K562 (cell line): ENCODE data around the gene VTCN1. TPM values are rescaled to one million over a fixed set of nuclear protein-coding genes. Genes with fewer than 3 reads are reported as not detected.

Experiments
- ARID2 ChIP-seq: fragments of 450-650 bp; IDR thresholded peaks from 2 replicates; pipeline ENCODE4 v1.6.1; 2017; ENCODE audit warnings: antibody characterized with exemption, mild to moderate bottlenecking
- CHAMP1 ChIP-seq: fragments of 450-650 bp; IDR thresholded peaks from 2 replicates; pipeline ENCODE4 v1.6.1; 2016; ENCODE audit warnings: mild to moderate bottlenecking
- CTBP1 ChIP-seq: fragments of 450-650 bp; IDR thresholded peaks from 2 replicates; pipeline ENCODE4 v1.6.1; 2016; ENCODE audit warnings: borderline replicate concordance
- E2F3 ChIP-seq: fragments of 250-450 bp; sonication (Bioruptor Pico); IDR thresholded peaks from 2 replicates; pipeline ENCODE4 v1.4.0; 2020; ENCODE audit warnings: mild to moderate bottlenecking
- E2F6 ChIP-seq, 2 experiments: IDR thresholded peaks; 2 replicates each; pipeline ENCODE4 v1.6.1; 2011; ENCODE audit warnings: borderline replicate concordance in 1 of 2, control low read depth in 1 of 2, low read depth in 1 of 2, low read length in 1 of 2, mild to moderate bottlenecking in 1 of 2, mixed read lengths in 1 of 2, moderate library complexity in 1 of 2; ENCODE audit not compliant: insufficient read depth in 1 of 2, insufficient read length in 1 of 2, poor library complexity in 1 of 2, severe bottlenecking in 1 of 2; ENCODE audit errors: extremely low read depth in 1 of 2
- HCFC1 ChIP-seq: IDR thresholded peaks from 2 replicates; pipeline ENCODE4 v1.6.1; 2012; ENCODE audit warnings: low read depth, low read length, improper control_type of control experiment
- NONO ChIP-seq, 2 experiments: fragments of 200-400 bp in 1 of 2; fragments of 450-650 bp in 1 of 2; formaldehyde crosslinking in 1 of 2; IDR thresholded peaks; 2 replicates each; pipeline ENCODE4 v1.6.1; 2017; ENCODE audit warnings: low read depth in 2 of 2, mild to moderate bottlenecking in 2 of 2, moderate library complexity in 2 of 2, low read length in 1 of 2
- PML ChIP-seq: IDR thresholded peaks from 2 replicates; pipeline ENCODE4 v1.6.1; 2012; ENCODE audit warnings: low read length, inconsistent platforms
- POLR2H ChIP-seq: IDR thresholded peaks from 2 replicates; pipeline ENCODE4 v1.6.1; 2016; ENCODE audit warnings: missing genetic modification characterization, low read depth, mild to moderate bottlenecking, control low read depth, missing compliant biosample characterization, moderate library complexity
- RBM14 ChIP-seq: fragments of 200-400 bp; formaldehyde crosslinking; IDR thresholded peaks from 2 replicates; pipeline ENCODE4 v1.6.1; 2018; ENCODE audit warnings: low read depth, mild to moderate bottlenecking, low read length, moderate library complexity, borderline replicate concordance; ENCODE audit not compliant: insufficient read depth
- SMAD4 ChIP-seq: fragments of 250-450 bp; sonication (Bioruptor Pico); conservative IDR thresholded peaks from 2 replicates; pipeline ENCODE4 v1.8.0; 2021; ENCODE audit warnings: inconsistent platforms, mild to moderate bottlenecking, moderate library complexity
- YY1 ChIP-seq, 3 experiments: IDR thresholded peaks; 2 replicates each; pipeline ENCODE4 v1.6.1; 2011; ENCODE audit warnings: low read length in 2 of 3, mild to moderate bottlenecking in 2 of 3, moderate library complexity in 2 of 3, borderline replicate concordance in 1 of 3, control low read depth in 1 of 3, low read depth in 1 of 3; ENCODE audit not compliant: insufficient read depth in 3 of 3, insufficient replicate concordance in 2 of 3, control insufficient read depth in 1 of 3, insufficient read length in 1 of 3; ENCODE audit errors: extremely low read depth in 1 of 3
- ZBTB7A ChIP-seq: IDR thresholded peaks from 2 replicates; pipeline ENCODE4 v1.6.1; 2011; ENCODE audit warnings: low read depth, mild to moderate bottlenecking, low read length, moderate library complexity, borderline replicate concordance; ENCODE audit not compliant: control insufficient read depth
- ZZZ3 ChIP-seq: fragments of 450-650 bp; IDR thresholded peaks from 2 replicates; pipeline ENCODE4 v1.6.1; 2016; ENCODE audit warnings: antibody characterized with exemption, mild to moderate bottlenecking, moderate library complexity
- polyA plus RNA-seq, 8 experiments: library from polyadenylated mRNA; depleted of rRNA in 4 of 8; stranded (reverse) in 5 of 8; unstranded in 3 of 8; fragments of >200 nt; fragmentation: Nextera tagmentation in 2 of 8; fragmentation: Illumina TruSeq in 1 of 8; extraction: Ambion mirVana in 2 of 8; extraction: Trizol in 1 of 8; gene quantifications; 2 replicates each; pipeline versions ENCODE4 v1.2.1 to v1.2.3, GENCODE V29; 2011 to 2014; ENCODE audit warnings: inconsistent platforms in 1 of 8, missing spikeins in 1 of 8
- total RNA-seq, 7 experiments: library from RNA; depleted of rRNA in 6 of 7; stranded (reverse); fragments of >200 nt in 6 of 7; fragmentation: Illumina TruSeq in 2 of 7; extraction: Trizol in 2 of 7; gene quantifications; 2 replicates each; pipeline versions ENCODE4 v1.2.1 to v1.2.3, GENCODE V29; 2011 to 2021; ENCODE audit warnings: low replicate concordance in 1 of 7
- TF ChIP-seq, protein P1 (sequence below), 2 experiments: fragments of 200-800 bp in 1 of 2; sonication (Bioruptor generic) in 1 of 2; sonication (generic) in 1 of 2; formaldehyde crosslinking in 1 of 2; IDR thresholded peaks in 1 of 2; conservative IDR thresholded peaks in 1 of 2; 2 replicates each; pipeline versions ENCODE4 v1.5.0 to v1.6.1; 2016 to 2020; ENCODE audit warnings: missing compliant biosample characterization in 1 of 2, missing genetic modification characterization in 1 of 2, missing genetic modification reagents in 1 of 2
- TF ChIP-seq, protein P2 (sequence below), 2 experiments: IDR thresholded peaks in 1 of 2; conservative IDR thresholded peaks in 1 of 2; 2 replicates each; pipeline ENCODE4 v1.6.1; 2016; ENCODE audit warnings: low read depth in 2 of 2, mild to moderate bottlenecking in 1 of 2, missing compliant biosample characterization in 1 of 2, missing genetic modification characterization in 1 of 2, moderate library complexity in 1 of 2

VTCN1 gene
- total and polyA plus RNA-seq, 9 of the 15 experiments (the other 6 are each of a cell fraction or from before 2014, with no cell fraction given), result not detected

- TF ChIP-seq RBM14 (peak; percentile 91; the same call in 1 of the 2 replicates), PML (peak; percentile 39; the same call in 1 of the 2 replicates), SMAD4 (peak; percentile 80), ARID2 (no peak), HCFC1 (peak; percentile 48), E2F6 (IDR thresholded peaks at IDR 0.05; ENCODE audit: borderline replicate concordance in 1 of 2, extremely low read depth in 1 of 2, insufficient read depth in 1 of 2, insufficient read length in 1 of 2, low read depth in 1 of 2, low read length in 1 of 2, poor library complexity in 1 of 2, severe bottlenecking in 1 of 2) (peak; percentile 96), POLR2H (tag) (0 out of 2 replicates have a peak, but pooled peaks have one; percentile 38), E2F3 (CRISPR knock-in tag) (peak; percentile 52; the same call in 1 of the 2 replicates), ZZZ3 (0 out of 2 replicates have a peak, but pooled peaks have one; percentile 26), YY1 (IDR thresholded peaks at IDR 0.05; ENCODE audit: borderline replicate concordance in 1 of 3, control insufficient read depth in 1 of 3, extremely low read depth in 1 of 3, insufficient read depth in 3 of 3, insufficient read length in 1 of 3, insufficient replicate concordance in 2 of 3, low read depth in 1 of 3, low read length in 2 of 3) (peak in 1 of 3 experiments; percentile 26), NONO (IDR thresholded peaks at IDR 0.05; ENCODE audit: low read depth in 2 of 2, low read length in 1 of 2) (no peak), ZBTB7A (peak; percentile 22; the same call in 1 of the 2 replicates), CTBP1 (peak; percentile 62), CHAMP1 (peak; percentile 87)
- TF ChIP-seq, protein P1, sequence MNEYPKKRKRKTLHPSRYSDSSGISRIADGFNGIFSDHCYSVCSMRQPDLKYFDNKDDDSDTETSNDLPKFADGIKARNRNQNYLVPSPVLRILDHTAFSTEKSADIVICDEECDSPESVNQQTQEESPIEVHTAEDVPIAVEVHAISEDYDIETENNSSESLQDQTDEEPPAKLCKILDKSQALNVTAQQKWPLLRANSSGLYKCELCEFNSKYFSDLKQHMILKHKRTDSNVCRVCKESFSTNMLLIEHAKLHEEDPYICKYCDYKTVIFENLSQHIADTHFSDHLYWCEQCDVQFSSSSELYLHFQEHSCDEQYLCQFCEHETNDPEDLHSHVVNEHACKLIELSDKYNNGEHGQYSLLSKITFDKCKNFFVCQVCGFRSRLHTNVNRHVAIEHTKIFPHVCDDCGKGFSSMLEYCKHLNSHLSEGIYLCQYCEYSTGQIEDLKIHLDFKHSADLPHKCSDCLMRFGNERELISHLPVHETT (CRISPR knock-in tag; conservative IDR thresholded peaks at IDR 0.05 in 1 of 2, IDR thresholded peaks at IDR 0.05 in 1 of 2), result peak in 1 of 2 experiments; percentile 75; a peak in 2 of 4 replicates
- TF ChIP-seq, protein P2, sequence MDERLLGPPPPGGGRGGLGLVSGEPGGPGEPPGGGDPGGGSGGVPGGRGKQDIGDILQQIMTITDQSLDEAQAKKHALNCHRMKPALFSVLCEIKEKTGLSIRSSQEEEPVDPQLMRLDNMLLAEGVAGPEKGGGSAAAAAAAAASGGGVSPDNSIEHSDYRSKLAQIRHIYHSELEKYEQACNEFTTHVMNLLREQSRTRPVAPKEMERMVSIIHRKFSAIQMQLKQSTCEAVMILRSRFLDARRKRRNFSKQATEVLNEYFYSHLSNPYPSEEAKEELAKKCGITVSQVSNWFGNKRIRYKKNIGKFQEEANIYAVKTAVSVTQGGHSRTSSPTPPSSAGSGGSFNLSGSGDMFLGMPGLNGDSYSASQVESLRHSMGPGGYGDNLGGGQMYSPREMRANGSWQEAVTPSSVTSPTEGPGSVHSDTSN (CRISPR knock-in tag; IDR thresholded peaks at IDR 0.05; ENCODE audit: low read depth), result peak; percentile 84
- TF ChIP-seq, protein P2 (tag; conservative IDR thresholded peaks at IDR 0.05; ENCODE audit: low read depth), result peak; percentile 96
These were observed 89.0 kb downstream of the VTCN1 start, which contains the start of gene TRIM45 (continued) for GRCh38 chr1:117121589-117122329.
